CD14-positive monocyte (primary cell): ENCODE results near the gene CYP27B1. TPM values are rescaled to one million over a fixed set of nuclear protein-coding genes. Genes with fewer than 3 reads are reported as not detected.

Experiments used
- DNase-seq, 3 donors: peaks; one replicate each; pipeline ENCODE4 v3.0.0-alpha.2; 2011 to 2022
- H2AFZ ChIP-seq: 2 replicates; pipeline ENCODE4 v1.6.0; 2012; ENCODE audit warnings: mild to moderate bottlenecking, low read depth, low read length, inconsistent platforms; ENCODE audit not compliant: insufficient read depth, poor library complexity, severe bottlenecking
- H3K27ac ChIP-seq, 2 donors: 1 replicate in 1 of 2; 2 replicates in 1 of 2; pipeline ENCODE4 v1.5.1; 2012 to 2013; ENCODE audit warnings: low read length in 2 of 2, control low read depth in 1 of 2, inconsistent platforms in 1 of 2, low read depth in 1 of 2, mild to moderate bottlenecking in 1 of 2
- H3K27me3 ChIP-seq, 2 donors: one replicate each; pipeline versions ENCODE4 v1.6.0 to v1.6.1; 2011 to 2013; ENCODE audit warnings: low read length in 2 of 2; ENCODE audit not compliant: control insufficient read depth in 2 of 2, insufficient read depth in 2 of 2
- H3K36me3 ChIP-seq, 2 donors: replicated peaks in 1 of 2; 1 replicate in 1 of 2; 2 replicates in 1 of 2; pipeline versions ENCODE4 v1.5.1 to v1.6.1; 2012 to 2013; ENCODE audit warnings: low read length in 2 of 2, control low read depth in 1 of 2, inconsistent platforms in 1 of 2, mild to moderate bottlenecking in 1 of 2; ENCODE audit not compliant: insufficient read depth in 2 of 2, control insufficient read depth in 1 of 2
- H3K4me1 ChIP-seq, 2 donors: 1 replicate in 1 of 2; 2 replicates in 1 of 2; pipeline versions ENCODE4 v1.5.1 to v1.6.1; 2012 to 2013; ENCODE audit warnings: low read length in 2 of 2, control low read depth in 1 of 2, inconsistent platforms in 1 of 2, mild to moderate bottlenecking in 1 of 2, moderate library complexity in 1 of 2; ENCODE audit not compliant: insufficient read depth in 2 of 2, control insufficient read depth in 1 of 2
- H3K4me2 ChIP-seq: replicated peaks from 2 replicates; pipeline ENCODE3; 2012; ENCODE audit warnings: low read length, moderate library complexity, mild to moderate bottlenecking; ENCODE audit not compliant: poor library complexity, severe bottlenecking; ENCODE audit errors: extremely low read depth
- H3K4me3 ChIP-seq, 3 experiments: fragments of 200-600 bp in 1 of 3; sonication (generic) in 1 of 3; replicated peaks in 1 of 3; 1 replicate in 2 of 3; 2 replicates in 1 of 3; pipeline ENCODE4 v1.5.1; 2011 to 2013; ENCODE audit warnings: low read length in 3 of 3, mild to moderate bottlenecking in 3 of 3, control low read depth in 2 of 3, low read depth in 2 of 3, inconsistent platforms in 1 of 3, moderate library complexity in 1 of 3
- H3K79me2 ChIP-seq: 2 replicates; pipeline ENCODE4 v1.6.0; 2012; ENCODE audit warnings: mild to moderate bottlenecking, control low read depth, inconsistent platforms, low read length, moderate library complexity; ENCODE audit not compliant: insufficient read depth
- H3K9ac ChIP-seq: 2 replicates; pipeline ENCODE4 v1.6.0; 2017; ENCODE audit warnings: low read length, mild to moderate bottlenecking; ENCODE audit not compliant: insufficient read depth, poor library complexity, severe bottlenecking
- H3K9me3 ChIP-seq, 2 donors: replicated peaks in 1 of 2; 1 replicate in 1 of 2; 2 replicates in 1 of 2; pipeline versions ENCODE4 v1.5.1 to v1.6.1; 2012 to 2013; ENCODE audit warnings: low read length in 2 of 2, control low read depth in 1 of 2; ENCODE audit not compliant: control insufficient read depth in 1 of 2, insufficient read depth in 1 of 2
- H4K20me1 ChIP-seq: 2 replicates; pipeline ENCODE4 v1.6.0; 2012; ENCODE audit warnings: mild to moderate bottlenecking, low read length, control low read depth, moderate library complexity; ENCODE audit not compliant: insufficient read depth
- H3K27ac Mint-ChIP-seq, 7 donors: one replicate each; pipeline ENCODE4 v1.8.0; 2020; ENCODE audit warnings: mild to moderate bottlenecking in 7 of 7, mixed read lengths in 7 of 7, moderate library complexity in 6 of 7, inconsistent platforms in 2 of 7
- H3K27me3 Mint-ChIP-seq, 3 donors: one replicate each; pipeline ENCODE4 v1.8.0; 2021 to 2022; ENCODE audit warnings: low read depth in 3 of 3, mild to moderate bottlenecking in 3 of 3, mixed read lengths in 3 of 3, moderate library complexity in 3 of 3, inconsistent platforms in 1 of 3
- H3K36me3 Mint-ChIP-seq, 2 donors: one replicate each; pipeline ENCODE4 v1.8.0; 2020; ENCODE audit warnings: mixed read lengths in 2 of 2, inconsistent platforms in 1 of 2, mild to moderate bottlenecking in 1 of 2
- H3K4me1 Mint-ChIP-seq: one replicate; pipeline ENCODE4 v1.8.0; 2020; ENCODE audit warnings: mild to moderate bottlenecking, mixed read lengths
- H3K4me3 Mint-ChIP-seq, 2 donors: one replicate each; pipeline ENCODE4 v1.8.0; 2020; ENCODE audit warnings: mild to moderate bottlenecking in 2 of 2, mixed read lengths in 2 of 2, moderate library complexity in 1 of 2
- H3K9me3 Mint-ChIP-seq, 7 donors: one replicate each; pipeline ENCODE4 v1.8.0; 2020 to 2022; ENCODE audit warnings: mixed read lengths in 7 of 7, mild to moderate bottlenecking in 6 of 7, moderate library complexity in 6 of 7, inconsistent platforms in 2 of 7
- CTCF ChIP-seq: fragments of 200-600 bp; IDR thresholded peaks from one replicate; pipeline ENCODE4 v1.8.0; 2022; ENCODE audit warnings: antibody characterized with exemption, mild to moderate bottlenecking
- WGBS: methylation state at CpG from one replicate; pipeline ENCODE4 v1.1.5; 2013; ENCODE audit warnings: missing lambda C conversion rate; ENCODE audit not compliant: insufficient coverage; 5-methylcytosine and 5-hydroxymethylcytosine counted together
- intact Hi-C, 2 donors: fragments of 100-400 bp; cut with micrococcal nuclease; formaldehyde crosslinking; loops; one replicate each; pipeline versions ENCODE4 v1.15.0 to v1.15.1; 2023
- polyA plus RNA-seq, 3 donors: library from polyadenylated mRNA; depleted of rRNA in 1 of 3; unstranded in 2 of 3; stranded (reverse) in 1 of 3; fragments of 300-500 nt in 2 of 3; fragments of >200 nt in 1 of 3; fragmentation: Illumina TruSeq in 2 of 3; gene quantifications; 1 replicate in 2 of 3; 2 replicates in 1 of 3; pipeline ENCODE4 v1.2.3, GENCODE V29; 2012 to 2021

The CYP27B1 gene
- polyA plus RNA-seq, 3 donors, result 0.81 TPM; not detected in 2

- no peaks in the 10 kb centered on the region for H4K20me1 ChIP-seq
- H3K27me3 ChIP-seq, result no peaks in the 10 kb centered on the region
- intact Hi-C loops, result no loop called here
- Mint-ChIP-seq H3K4me3 (no peak overlapping the region), H3K27ac (peak overlapping the region in 4 of 7 donors; percentile 60 to 81 (median 77)), H3K27me3 (peaks cover 0 to 2% (median 0%) of the 10 kb centered on the region in 3 donors), H3K36me3 (peaks cover 6 to 9% of the 10 kb centered on the region in 2 donors), H3K4me1 (peaks cover 46% of the 10 kb centered on the region), H3K9me3 (peaks cover 0 to 6% (median 0%) of the 10 kb centered on the region in 7 donors)
- H3K9me3 ChIP-seq, result no peaks in the 10 kb centered on the region
- DNase-seq, result no peak
- H2AFZ ChIP-seq, result peak overlapping the region; percentile 9
- no peak overlapping the region for H3K4me3 ChIP-seq
- H3K36me3 ChIP-seq, result no peaks in the 10 kb centered on the region
- no peak for TF ChIP-seq CTCF
- 100% methylated on average over 1 of the region's 2 CpGs for WGBS
- peak overlapping the region in 1 of 2 donors; percentile 12 for H3K27ac ChIP-seq
- no peak overlapping the region for H3K9ac ChIP-seq
- peaks cover 49 to 52% of the 10 kb centered on the region in 2 donors for H3K4me1 ChIP-seq
- H3K79me2 ChIP-seq, result no peaks in the 10 kb centered on the region
- no peak overlapping the region for H3K4me2 ChIP-seq
These were observed 9.3 kb upstream of the CYP27B1 start for GRCh38 chr12:57776247-57776587.

- H3K27me3 Mint-ChIP-seq, result peaks cover 0 to 2% (median 0%) of the 10 kb centered on the region in 3 donors
- Histone ChIP-seq H4K20me1 (no peaks in the 10 kb centered on the region), H3K27me3 (no peaks in the 10 kb centered on the region), H3K4me2 (no peak overlapping the region), H3K4me1 (peaks cover 48 to 52% of the 10 kb centered on the region in 2 donors), H3K4me3 (no peak overlapping the region), H2AFZ (peak overlapping the region; percentile 9), H3K9ac (no peak overlapping the region), H3K9me3 (no peaks in the 10 kb centered on the region), H3K79me2 (no peaks in the 10 kb centered on the region), H3K27ac (peak overlapping the region; percentile 12 to 26), H3K36me3 (no peaks in the 10 kb centered on the region)
- H3K9me3 Mint-ChIP-seq, result peaks cover 0 to 6% (median 0%) of the 10 kb centered on the region in 7 donors
- peaks cover 44% of the 10 kb centered on the region for H3K4me1 Mint-ChIP-seq
- H3K27ac Mint-ChIP-seq, result peak overlapping the region; percentile 22 to 82 (median 76)
- H3K36me3 Mint-ChIP-seq, result peaks cover 6 to 10% of the 10 kb centered on the region in 2 donors
- 44% methylated on average over 4 of the region's 4 CpGs for WGBS
- peak; percentile 11 for TF ChIP-seq CTCF
- intact Hi-C loops, result no loop called here
- DNase-seq, result peak; percentile 38 to 68 (median 54)
- peak overlapping the region in 1 of 2 donors; percentile 2 for H3K4me3 Mint-ChIP-seq
These were observed 8.8 kb upstream of the CYP27B1 start for GRCh38 chr12:57775563-57776246.
